Heart left ventricle (tissue), 16 donors: Measurements from ENCODE around the gene ZNF26. TPM values are rescaled to one million over a fixed set of nuclear protein-coding genes. Genes with fewer than 3 reads are reported as not detected.

Experiments used
- ATAC-seq, 4 donors: fragments of 200-7000 bp; cut with Tn5 transposase; one replicate each; pipeline ENCODE4 v1.9.1; 2020 to 2022; ENCODE audit warnings: moderate library complexity in 4 of 4, mild to moderate bottlenecking in 3 of 4, moderate number of reproducible peaks in 1 of 4
- DNase-seq, 5 donors: peaks; one replicate each; pipeline ENCODE4 v3.0.0-alpha.2; 2020
- H3K27ac ChIP-seq, 12 donors: fragments of 200-600 bp; sonication (generic) in 4 of 12; one replicate each; pipeline versions ENCODE4 v1.5.0 to v1.8.0; 2016 to 2022; ENCODE audit warnings: mild to moderate bottlenecking in 2 of 12
- H3K27me3 ChIP-seq, 9 donors: fragments of 200-600 bp; sonication (generic) in 2 of 9; one replicate each; pipeline versions ENCODE4 v1.5.1 to v1.8.0; 2016 to 2022; ENCODE audit warnings: mild to moderate bottlenecking in 3 of 9
- H3K36me3 ChIP-seq, 9 donors: fragments of 200-600 bp; sonication (generic) in 2 of 9; one replicate each; pipeline versions ENCODE4 v1.5.0 to v1.8.0; 2018 to 2022; ENCODE audit warnings: mild to moderate bottlenecking in 2 of 9
- H3K4me1 ChIP-seq, 12 donors: fragments of 200-600 bp; sonication (generic) in 4 of 12; one replicate each; pipeline versions ENCODE4 v1.5.0 to v1.8.0; 2016 to 2022; ENCODE audit warnings: mild to moderate bottlenecking in 3 of 12
- H3K4me3 ChIP-seq, 12 donors: fragments of 200-600 bp; sonication (generic) in 4 of 12; one replicate each; pipeline versions ENCODE4 v1.5.0 to v1.8.0; 2017 to 2022; ENCODE audit warnings: mild to moderate bottlenecking in 9 of 12, moderate library complexity in 4 of 12
- H3K9me3 ChIP-seq, 12 donors: fragments of 200-600 bp; sonication (generic) in 4 of 12; one replicate each; pipeline versions ENCODE4 v1.5.0 to v1.8.0; 2016 to 2022; ENCODE audit warnings: mild to moderate bottlenecking in 1 of 12
- CTCF ChIP-seq, 12 donors: fragments of 200-600 bp; sonication (generic) in 4 of 12; IDR thresholded peaks; one replicate each; pipeline versions ENCODE4 v1.5.0 to v1.8.0; 2018 to 2022; ENCODE audit warnings: antibody characterized with exemption in 12 of 12, mild to moderate bottlenecking in 5 of 12
- POLR2A ChIP-seq, 2 donors: fragments of 450-650 bp; IDR thresholded peaks; one replicate each; pipeline ENCODE4 v1.6.1; 2017; ENCODE audit warnings: antibody characterized with exemption in 2 of 2, mild to moderate bottlenecking in 2 of 2, moderate library complexity in 2 of 2
- WGBS, 4 donors: extraction: QIAGEN DNeasy Blood & Tissue Kit in 2 of 4; methylation state at CpG; one replicate each; pipeline versions ENCODE4 v1.1.5 to v1.1.7; 2013 to 2018; 5-methylcytosine and 5-hydroxymethylcytosine counted together
- intact Hi-C, 10 donors: fragments of 100-400 bp; cut with DNase I; formaldehyde crosslinking; loops; one replicate each; pipeline versions ENCODE4 v1.11.1 to v1.14.2; 2022
- polyA plus RNA-seq, 2 donors: library from polyadenylated mRNA; stranded (reverse); fragments of 200-250 nt; gene quantifications; one replicate each; pipeline ENCODE4 v1.2.3, GENCODE V29; 2013
- total RNA-seq, 9 donors: library from RNA; depleted of rRNA in 2 of 9; stranded (reverse); fragments of >200 nt in 2 of 9; fragmentation: NEBNext Ultra II Directional in 3 of 9; extraction: Animal tissue kit (Norgen Biotek cat#: 25700) in 3 of 9; gene quantifications; one replicate each; pipeline versions ENCODE4 v1.1.0 to v1.2.4, GENCODE V29; 2016 to 2023
- donor health status: ischemic (EF 13 %, LVEDD 7.1; RV severe dilation, severe dysfunction).
- donor health status: healthy with polysubstance abuse.
- donor health status: DM: no; HTN: yes; CAD: no.
- donor health status: DM: no; HTN: no; CAD: no.
- donor health status: ischemic (EF 25% LVEDD 6.9; RV normal size, moderate dysfunction).
- donor health status: ischemic (EF 25% LVEDD 5.7; RV mildly dilated, moderate dysfunction).
- donor health status: healthy.
- donor health status: DM: yes; HTN: yes; CAD: no.
- donor health status: ischemic (EF 35%, LVEDD 5.7; RV mildly dilated, moderate dysfunction).
- donor health status: nonischemic (EF 11% LVEDD 7.7; RV severe dilation, severe dysfunction).
- donor health status: DM: yes; HTN: yes; CAD: no.
- donor health status: PGD.
- donor health status: ischemic (EF 29% LVEDD 5.4; RV normal size, mild dysfunction).
- donor health status: nonischemic (EF 23%, LVEDD 6.1; RV moderate dilation, normal function).

ZNF26 gene
- total and polyA plus RNA-seq, 11 donors: 0.60 to 6.7 (median 3.7) TPM

- Histone ChIP-seq H3K27ac (no peak overlapping the region), H3K36me3 (peaks cover 0 to 42% (median 6%) of the 10 kb centered on the region in 9 donors), H3K4me1 (peaks cover 0 to 18% (median 10%) of the 10 kb centered on the region in 12 donors), H3K27me3 (no peaks in the 10 kb centered on the region), H3K9me3 (peaks cover 0 to 69% (median 36%) of the 10 kb centered on the region in 12 donors), H3K4me3 (no peak overlapping the region)
- WGBS, 4 donors: 94 to 98% (median 96%) methylated on average over 27 of the region's 27 CpGs
- intact Hi-C loops: no loop called here
- no peak for ATAC-seq
- DNase-seq: no peak
- TF ChIP-seq POLR2A (IDR thresholded peaks at IDR 0.05) (no peak), CTCF (IDR thresholded peaks at IDR 0.05) (no peak)
These were observed 35.2 kb upstream of the ZNF26 start for GRCh38 chr12:132950844-132951535.

- Histone ChIP-seq H3K4me3 (no peak overlapping the region), H3K27me3 (no peaks in the 10 kb centered on the region), H3K9me3 (peaks cover 0 to 63% (median 30%) of the 10 kb centered on the region in 12 donors), H3K4me1 (peaks cover 0 to 18% (median 10%) of the 10 kb centered on the region in 12 donors), H3K27ac (no peak overlapping the region), H3K36me3 (peaks cover 0 to 35% (median 0%) of the 10 kb centered on the region in 9 donors)
- ATAC-seq (no peak), DNase-seq (no peak)
- WGBS, 4 donors: 95 to 98% (median 98%) methylated on average over 8 of the region's 8 CpGs
- TF ChIP-seq POLR2A (IDR thresholded peaks at IDR 0.05) (no peak), CTCF (IDR thresholded peaks at IDR 0.05) (no peak)
- intact Hi-C loops: no loop called here
These were observed 34.5 kb upstream of the ZNF26 start for GRCh38 chr12:132951649-132952048.

- Histone ChIP-seq H3K27ac (no peak overlapping the region), H3K4me1 (peaks cover 0 to 22% (median 13%) of the 10 kb centered on the region in 12 donors), H3K36me3 (peaks cover 0 to 26% (median 0%) of the 10 kb centered on the region in 9 donors), H3K4me3 (no peak overlapping the region), H3K27me3 (no peaks in the 10 kb centered on the region), H3K9me3 (peaks cover 0 to 55% (median 24%) of the 10 kb centered on the region in 12 donors)
- TF ChIP-seq CTCF (IDR thresholded peaks at IDR 0.05) (no peak), POLR2A (IDR thresholded peaks at IDR 0.05) (no peak)
- intact Hi-C loops: no loop called here
- DNase-seq (no peak), ATAC-seq (no peak)
- WGBS, 4 donors: 96 to 98% (median 97%) methylated on average over 18 of the region's 18 CpGs
These were observed 33.6 kb upstream of the ZNF26 start for GRCh38 chr12:132952371-132953162.

DNA sequence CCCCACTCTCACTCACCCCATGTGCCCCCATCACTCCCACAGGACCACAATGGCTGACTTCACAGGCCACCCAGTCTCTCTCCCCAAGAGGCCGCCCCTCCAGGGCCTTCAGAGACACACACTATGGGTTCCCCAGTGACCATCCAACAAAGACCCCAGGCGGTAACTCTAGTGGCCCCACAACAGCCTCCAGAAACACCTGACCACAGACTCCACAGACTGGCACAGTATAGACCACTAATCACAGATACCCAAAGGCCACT is 33.1 kb upstream of the ZNF26 start:
- Histone ChIP-seq H3K27ac (no peak overlapping the region), H3K4me1 (peaks cover 0 to 23% (median 13%) of the 10 kb centered on the region in 12 donors), H3K4me3 (no peak overlapping the region), H3K9me3 (peaks cover 0 to 50% (median 21%) of the 10 kb centered on the region in 12 donors), H3K27me3 (no peaks in the 10 kb centered on the region), H3K36me3 (peaks cover 0 to 21% (median 0%) of the 10 kb centered on the region in 9 donors)
- DNase-seq (no peak), ATAC-seq (no peak)
- intact Hi-C loops: no loop called here
- WGBS, 4 donors: 96 to 100% (median 99%) methylated on average over 2 of the region's 2 CpGs
- TF ChIP-seq POLR2A (IDR thresholded peaks at IDR 0.05): no peak
- no peak for TF ChIP-seq CTCF (IDR thresholded peaks at IDR 0.05)
